ENCODE data around the gene C3orf33. TPM values are rescaled to one million over a fixed set of nuclear protein-coding genes. Genes with fewer than 3 reads are reported as not detected.

The C3orf33 gene
- total and polyA plus RNA-seq, 2 of the 8 experiments (the other 6 are each of a cell fraction or from before 2014, with no cell fraction given) = 3.4 to 4.5 TPM

- H3K79me2 ChIP-seq (ENCODE audit: control insufficient read depth in 1 of 2, insufficient read depth in 2 of 2, low read length in 2 of 2) = peaks cover 0 to 61% of the 10 kb centered on the region in 2 experiments; a peak in 2 of 4 replicates
Observed at GRCh38 chr3:155739154-155739553, 66.9 kb downstream of the C3orf33 start.

More at GRCh38 chr3:155739154-155739553, 66.9 kb downstream of the C3orf33 start:
- no peak overlapping the region for H3K4me3 ChIP-seq (ENCODE audit: extremely low read depth in 1 of 4, insufficient read depth in 2 of 4, low read depth in 3 of 4, low read length in 4 of 4)
- H3K27ac ChIP-seq (ENCODE audit: low read depth, low read length) = no peak overlapping the region
- H2BK5ac ChIP-seq (ENCODE audit: low read depth, low read length) = no peak overlapping the region
- H2AFZ ChIP-seq (ENCODE audit: low read length) = no peak overlapping the region
- H3K9me3 ChIP-seq (ENCODE audit: insufficient read depth in 2 of 2, low read depth in 1 of 2, low read length in 1 of 2) = no peaks in the 10 kb centered on the region
- peaks cover 3% of the 10 kb centered on the region for H3K23me2 ChIP-seq (ENCODE audit: low read depth, low read length)
- H3K9ac ChIP-seq (replicated peaks in 1 of 4; ENCODE audit: extremely low read depth in 1 of 4, low read depth in 3 of 4, low read length in 3 of 4) = no peak overlapping the region
- H3K79me1 ChIP-seq (ENCODE audit: low read depth, low read length) = no peaks in the 10 kb centered on the region
- POLR2A ChIA-PET (ENCODE audit: partially characterized antibody) = interaction anchor here (0.6 kb wide), 1 partner anchor 69 kb away, joined by 3 read pairs; no protein-coding TSS in a partner anchor
- no peaks in the 10 kb centered on the region for H4K20me1 ChIP-seq (replicated peaks in 1 of 2; ENCODE audit: control insufficient read depth in 1 of 2, insufficient read depth in 2 of 2, low read length in 2 of 2)
- no peak overlapping the region for H3K23ac ChIP-seq (ENCODE audit: insufficient read length)
- FAIRE-seq (peak; percentile 65), DNase-seq (ENCODE audit: low read depth in 1 of 2, low spot score in 2 of 2) (no peak)
- no peak overlapping the region for H2AK5ac ChIP-seq (ENCODE audit: low read depth, low read length)
- no peaks in the 10 kb centered on the region for H3K36me3 ChIP-seq (ENCODE audit: control insufficient read depth in 2 of 4, insufficient read depth in 4 of 4, low read length in 3 of 4)
- H2BK120ac ChIP-seq (replicated peaks; ENCODE audit: low read depth, low read length) = no peak overlapping the region
- WGBS, 2 experiments (ENCODE audit: extremely low coverage in 1 of 2, insufficient coverage in 1 of 2, insufficient read length in 1 of 2, insufficient replicate concordance in 2 of 2, low coverage in 1 of 2, low lambda C conversion rate in 2 of 2, missing lambda C conversion rate in 1 of 2) = 88% methylated on average over 5 of the region's 5 CpGs; no CpG with 5 or more reads in 1 of the 2 experiments
- H2BK12ac ChIP-seq (ENCODE audit: low read depth, low read length) = no peak overlapping the region
- H3K4me2 ChIP-seq (ENCODE audit: insufficient read depth in 1 of 2, low read depth in 2 of 2, low read length in 2 of 2) = no peak overlapping the region
- H3K18ac ChIP-seq (ENCODE audit: extremely low read depth, low read length) = no peak overlapping the region
- no peak overlapping the region for H3K56ac ChIP-seq (replicated peaks; ENCODE audit: insufficient read length, low read depth, low read length)
- H4K8ac ChIP-seq (ENCODE audit: extremely low read depth, insufficient read depth, low read length) = no peak overlapping the region
- H3K4ac ChIP-seq (replicated peaks; ENCODE audit: insufficient read length, low read depth, low read length) = no peak overlapping the region
- no peak overlapping the region for H2BK15ac ChIP-seq (ENCODE audit: low read length)
- H4K91ac ChIP-seq (replicated peaks; ENCODE audit: insufficient read length, low read length) = no peak overlapping the region
- no peak overlapping the region for H2BK20ac ChIP-seq (ENCODE audit: low read length)
- CTCF ChIA-PET (ENCODE audit: partially characterized antibody) = interaction anchor here (0.7 to 2.6 kb wide), 6 partner anchors 10 to 363 kb away, joined by 3 to 8 read pairs (median 5); partner anchors contain the start of gene C3orf33
- no peaks in the 10 kb centered on the region for H3K27me3 ChIP-seq (replicated peaks in 1 of 4; ENCODE audit: control insufficient read depth in 3 of 4, extremely low read depth in 1 of 4, insufficient read depth in 3 of 4, low read length in 3 of 4)
- H3K14ac ChIP-seq (ENCODE audit: insufficient read length) = no peak overlapping the region
- TF ChIP-seq POLR2A (IDR thresholded peaks at IDR 0.05; ENCODE audit: control extremely low read depth in 1 of 2, low read depth in 2 of 2, low read length in 2 of 2) (no peak), RAD21 (IDR thresholded peaks at IDR 0.05 in 1 of 2, conservative IDR thresholded peaks at IDR 0.05 in 1 of 2; ENCODE audit: low read depth in 2 of 2, low read length in 2 of 2) (peak in 1 of 2 experiments; percentile 20; a peak in 2 of 4 replicates)
- TF ChIP-seq, protein P1, sequence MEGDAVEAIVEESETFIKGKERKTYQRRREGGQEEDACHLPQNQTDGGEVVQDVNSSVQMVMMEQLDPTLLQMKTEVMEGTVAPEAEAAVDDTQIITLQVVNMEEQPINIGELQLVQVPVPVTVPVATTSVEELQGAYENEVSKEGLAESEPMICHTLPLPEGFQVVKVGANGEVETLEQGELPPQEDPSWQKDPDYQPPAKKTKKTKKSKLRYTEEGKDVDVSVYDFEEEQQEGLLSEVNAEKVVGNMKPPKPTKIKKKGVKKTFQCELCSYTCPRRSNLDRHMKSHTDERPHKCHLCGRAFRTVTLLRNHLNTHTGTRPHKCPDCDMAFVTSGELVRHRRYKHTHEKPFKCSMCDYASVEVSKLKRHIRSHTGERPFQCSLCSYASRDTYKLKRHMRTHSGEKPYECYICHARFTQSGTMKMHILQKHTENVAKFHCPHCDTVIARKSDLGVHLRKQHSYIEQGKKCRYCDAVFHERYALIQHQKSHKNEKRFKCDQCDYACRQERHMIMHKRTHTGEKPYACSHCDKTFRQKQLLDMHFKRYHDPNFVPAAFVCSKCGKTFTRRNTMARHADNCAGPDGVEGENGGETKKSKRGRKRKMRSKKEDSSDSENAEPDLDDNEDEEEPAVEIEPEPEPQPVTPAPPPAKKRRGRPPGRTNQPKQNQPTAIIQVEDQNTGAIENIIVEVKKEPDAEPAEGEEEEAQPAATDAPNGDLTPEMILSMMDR (IDR thresholded peaks at IDR 0.05; ENCODE audit: control extremely low read depth in 1 of 3, insufficient read depth in 1 of 3, low read depth in 1 of 3, low read length in 3 of 3) = peak in 1 of 3 experiments; percentile 35; a peak in 2 of 4 replicates
- peaks cover 0 to 4% (median 2%) of the 10 kb centered on the region in 4 experiments; a peak in 3 of 7 replicates for H3K4me1 ChIP-seq (replicated peaks in 1 of 4; ENCODE audit: control insufficient read depth in 3 of 4, insufficient read depth in 4 of 4, low read length in 3 of 4)
- H4K5ac ChIP-seq (ENCODE audit: insufficient read length, low read depth, low read length) = no peak overlapping the region

All from H1 (cell line).